ENCODE results near the gene ZNF654.

DNA sequence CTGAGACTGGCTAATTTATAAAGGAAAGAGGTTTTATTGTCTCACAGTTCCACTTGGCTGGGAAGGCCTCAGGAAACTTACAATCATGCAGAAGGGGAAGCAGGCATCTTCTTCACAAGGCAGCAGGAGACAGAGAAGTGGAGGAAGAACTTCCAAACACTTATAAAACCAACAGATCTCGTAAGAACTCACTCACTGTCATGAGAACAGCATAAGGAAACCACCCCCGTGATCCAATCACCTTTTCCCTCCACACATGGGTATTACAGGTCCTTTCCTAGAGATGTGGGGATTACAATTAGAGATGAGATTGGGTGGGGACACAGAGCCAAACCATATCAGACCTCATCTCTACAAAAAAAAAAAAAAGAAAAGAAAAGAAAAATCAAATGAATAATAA, 26.0 kb upstream of the ZNF654 start:
- no peak for TF ChIP-seq POLR2A (IDR thresholded peaks at IDR 0.05; ENCODE audit: low read depth, low read length)
- TF ChIP-seq TAF1 (IDR thresholded peaks at IDR 0.05; ENCODE audit: low read depth, low read length), result no peak

All from GM12891 (cell line).